Calu3 (cell line): Measurements from ENCODE around the gene DDX39A. TPM values are rescaled to one million over a fixed set of nuclear protein-coding genes. Genes with fewer than 3 reads are reported as not detected.
"Not testable (repeated sequence)": the region's sequence is repeated elsewhere in the genome, so short reads cannot be mapped to it uniquely, and the experiment has no call there.

Experiments
- Bru-seq: library from RNA; stranded (reverse); fragments of 400-500 nt; gene quantifications from one replicate; lab custom pipeline; 2021; lab: Mats Ljungman, UMichigan
- BruChase-seq, 2 experiments: library from RNA; stranded (reverse); fragments of 400-500 nt; gene quantifications; one replicate each; lab custom pipeline; 2021; lab: Mats Ljungman, UMichigan
- BruUV-seq: library from RNA; stranded (reverse); fragments of 400-500 nt; replicated peaks from 2 replicates; lab custom pipeline; 2021; lab: Mats Ljungman, UMichigan
- CTCF ChIA-PET: fragments of 300-600 bp; sonication (Branson Sonifier 250); formaldehyde crosslinking; loops from one replicate; lab custom pipeline; 2022; ENCODE audit warnings: antibody characterized with exemption; lab: Charles Lee
- DNase-seq: peaks from one replicate; pipeline ENCODE4 v3.0.0; 2022
- H3K27ac Mint-ChIP-seq: one replicate; pipeline ENCODE4 v1.8.0; 2022; ENCODE audit warnings: mixed read lengths; ENCODE audit not compliant: unreplicated experiment
- H3K27me3 Mint-ChIP-seq: one replicate; pipeline ENCODE4 v1.8.0; 2022; ENCODE audit warnings: mixed read lengths; ENCODE audit not compliant: unreplicated experiment
- H3K36me3 Mint-ChIP-seq: one replicate; pipeline ENCODE4 v1.8.0; 2022; ENCODE audit warnings: mild to moderate bottlenecking, moderate library complexity, mixed read lengths; ENCODE audit not compliant: insufficient read depth, unreplicated experiment
- H3K4me1 Mint-ChIP-seq: one replicate; pipeline ENCODE4 v1.8.0; 2022; ENCODE audit warnings: mild to moderate bottlenecking, low read depth, mixed read lengths; ENCODE audit not compliant: unreplicated experiment
- H3K4me3 Mint-ChIP-seq: one replicate; pipeline ENCODE4 v1.8.0; 2022; ENCODE audit warnings: mild to moderate bottlenecking, low read depth, moderate library complexity, mixed read lengths; ENCODE audit not compliant: unreplicated experiment
- H3K9me3 Mint-ChIP-seq: one replicate; pipeline ENCODE4 v1.8.0; 2022; ENCODE audit warnings: low read depth, mixed read lengths; ENCODE audit not compliant: unreplicated experiment
- CTCF ChIP-seq: fragments of 200-600 bp; IDR thresholded peaks from one replicate; pipeline ENCODE4 v1.8.0; 2022; ENCODE audit warnings: antibody characterized with exemption; ENCODE audit not compliant: unreplicated experiment
- intact Hi-C: fragments of 100-400 bp; cut with micrococcal nuclease; formaldehyde crosslinking; loops from one replicate; pipeline ENCODE4 v1.10.0; 2022; ENCODE audit not compliant: unreplicated experiment
- long read RNA-seq: library from polyadenylated mRNA; stranded (forward); transcript quantifications from one replicate; pipeline ENCODE4 v2.0.0, GENCODE V29; 2022
- total RNA-seq: library from RNA; stranded (reverse); gene quantifications from 2 replicates; pipeline ENCODE4 v1.2.3, GENCODE V29; 2022

The DDX39A gene
- total RNA-seq (96.1 and 104 TPM in 2 replicates), Bru-seq, nascent RNA (percentile 80 among the genes with signal in this experiment), BruChase-seq, experiment 1, labeled RNA remaining after a 6-hour chase (percentile 92 among the genes with signal in this experiment), BruChase-seq, experiment 2, labeled RNA remaining after a 2-hour chase (percentile 89 among the genes with signal in this experiment)
- long read RNA-seq, transcript DDX39A-201 (11 exons, 1,471 nt) = major isoform, 109 of 164 reads
- long read RNA-seq, partial matches to known transcripts = 16 of 164 reads
- long read RNA-seq, other reads (novel, unspliced or antisense) = 35 of 164 reads

- Mint-ChIP-seq H3K27ac (peak within 1 kb of the TSS; percentile 84), H3K36me3 (peaks cover 47% of the 10 kb centered on the region), H3K27me3 (no peaks in the 10 kb centered on the region), H3K9me3 (no peaks in the 10 kb centered on the region), H3K4me1 (peaks cover 24% of the 10 kb centered on the region), H3K4me3 (peak within 1 kb of the TSS; percentile 75)
- intact Hi-C loops = no loop called here
- no peak for TF ChIP-seq CTCF
- BruUV-seq = no TSS peak
- peak; percentile 93 for DNase-seq
- CTCF ChIA-PET = no interaction called here
Observed at GRCh38 chr19:14419106-14419813, at the start of gene DDX39A. Gene DDX39A (minus strand): TSS chr19:14419341. CDS start chr19:14413220, 6,121 bp downstream.

- Mint-ChIP-seq H3K27ac (no peak overlapping the region), H3K4me1 (no peaks in the 10 kb centered on the region), H3K36me3 (peaks cover 48% of the 10 kb centered on the region), H3K27me3 (no peaks in the 10 kb centered on the region), H3K4me3 (no peak overlapping the region), H3K9me3 (no peaks in the 10 kb centered on the region)
- CTCF ChIA-PET = interaction anchor here (0.5 to 0.7 kb wide), 2 partner anchors 17 to 104 kb away, joined by 4 to 5 read pairs; no protein-coding TSS in a partner anchor
- BruUV-seq = no TSS peak
- DNase-seq = no peak
- intact Hi-C loops = no loop called here
- no peak for TF ChIP-seq CTCF
Observed at GRCh38 chr19:14467816-14468215, 48.7 kb upstream of the DDX39A start.

GRCh38 chr19:14467391-14467790, 48.2 kb upstream of the DDX39A start:
- Mint-ChIP-seq H3K36me3 (peaks cover 52% of the 10 kb centered on the region), H3K4me1 (no peaks in the 10 kb centered on the region), H3K27ac (no peak overlapping the region), H3K27me3 (no peaks in the 10 kb centered on the region), H3K4me3 (no peak overlapping the region), H3K9me3 (no peaks in the 10 kb centered on the region)
- CTCF ChIA-PET = interaction anchor here (0.7 kb wide), 1 partner anchor 17 kb away, joined by 4 read pairs; no protein-coding TSS in a partner anchor
- no peak for DNase-seq
- intact Hi-C loops = no loop called here
- no TSS peak for BruUV-seq
- no peak for TF ChIP-seq CTCF

- intact Hi-C loops = no loop called here
- Mint-ChIP-seq H3K27me3 (no peaks in the 10 kb centered on the region), H3K27ac (no peak overlapping the region), H3K36me3 (peaks cover 28% of the 10 kb centered on the region), H3K4me3 (no peak overlapping the region), H3K9me3 (no peaks in the 10 kb centered on the region), H3K4me1 (no peaks in the 10 kb centered on the region)
- no TSS peak for BruUV-seq
- CTCF ChIA-PET = no interaction called here
- TF ChIP-seq CTCF = no peak
- no peak for DNase-seq
Observed at GRCh38 chr19:14463747-14464146, 44.6 kb upstream of the DDX39A start.

- H3K27ac Mint-ChIP-seq, DNase-seq, H3K4me3 Mint-ChIP-seq, H3K27me3 Mint-ChIP-seq, intact Hi-C loops, H3K4me1 Mint-ChIP-seq, CTCF ChIA-PET, H3K9me3 Mint-ChIP-seq, BruUV-seq: not testable (repeated sequence)
- H3K36me3 Mint-ChIP-seq = peaks cover 28% of the 10 kb centered on the region
Observed at GRCh38 chr19:14462401-14462800, 43.3 kb upstream of the DDX39A start.
